Measurements from ENCODE around the gene LRRC70. TPM values are rescaled to one million over a fixed set of nuclear protein-coding genes. Genes with fewer than 3 reads are reported as not detected.
"Not testable (repeated sequence)": the region's sequence is repeated elsewhere in the genome, so short reads cannot be mapped to it uniquely, and the experiment has no call there.

Gene LRRC70
- total RNA-seq, 1 donor from 2014 or later = 0.83 TPM

DNA sequence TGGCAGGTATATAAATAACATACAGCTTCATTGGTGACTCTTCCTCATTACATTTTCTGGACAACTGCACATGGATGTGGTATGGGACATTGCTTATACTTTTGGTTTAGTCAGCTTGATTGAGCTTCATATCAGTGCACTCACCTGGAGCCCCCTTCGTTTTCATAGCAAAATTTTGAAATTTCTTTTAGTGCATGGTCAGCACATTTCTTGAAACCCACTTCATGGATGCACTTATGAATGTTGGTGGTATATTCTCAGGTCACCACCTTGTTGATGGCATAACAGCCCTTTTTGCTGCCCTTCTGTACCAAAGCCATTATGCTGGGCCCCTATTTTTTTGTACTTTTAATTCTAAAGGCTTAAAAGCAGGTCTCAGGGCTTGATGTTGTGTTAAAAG is 16.7 kb upstream of the LRRC70 start:
- Mint-ChIP-seq H3K4me3 (no peak overlapping the region), H3K27me3 (ENCODE audit: insufficient read depth) (no peaks in the 10 kb centered on the region), H3K4me1 (ENCODE audit: low read depth) (no peaks in the 10 kb centered on the region), H3K9me3 (peaks cover 17% of the 10 kb centered on the region), H3K27ac (no peak overlapping the region), H3K36me3 (ENCODE audit: low read depth) (peaks cover 19% of the 10 kb centered on the region)
- intact Hi-C loops (cut with micrococcal nuclease) = no loop called here
- no peak for DNase-seq (ENCODE audit: low spot score)

DNA sequence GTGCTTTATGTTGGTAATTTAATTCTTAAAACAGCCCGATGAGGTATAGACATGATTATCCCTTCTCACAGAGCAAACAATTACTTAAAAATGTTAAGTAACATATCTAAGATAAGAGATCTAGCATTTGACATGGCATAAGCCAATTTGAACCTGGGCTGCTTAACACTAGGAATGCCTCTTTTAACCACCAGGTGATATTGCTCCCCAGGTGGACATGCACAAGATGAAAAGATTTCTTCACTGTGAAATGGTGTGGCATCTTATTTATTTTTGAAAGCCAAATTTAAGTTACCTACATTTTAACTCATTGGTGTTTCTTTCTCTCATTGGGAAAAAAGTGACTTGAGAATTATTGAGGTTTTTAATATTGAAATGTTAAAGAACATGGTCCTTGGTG is 15.8 kb upstream of the LRRC70 start:
- H3K27ac Mint-ChIP-seq = no peak overlapping the region
- intact Hi-C loops (cut with micrococcal nuclease) = no loop called here
- H3K9me3 Mint-ChIP-seq = peaks cover 24% of the 10 kb centered on the region
- DNase-seq (ENCODE audit: low spot score) = no peak
- no peaks in the 10 kb centered on the region for H3K27me3 Mint-ChIP-seq (ENCODE audit: insufficient read depth)
- no peaks in the 10 kb centered on the region for H3K4me1 Mint-ChIP-seq (ENCODE audit: low read depth)
- peaks cover 27% of the 10 kb centered on the region for H3K36me3 Mint-ChIP-seq (ENCODE audit: low read depth)
- no peak overlapping the region for H3K4me3 Mint-ChIP-seq

- intact Hi-C loops (cut with micrococcal nuclease) = no loop called here
- H3K36me3 Mint-ChIP-seq (ENCODE audit: low read depth) = peaks cover 38% of the 10 kb centered on the region
- peaks cover 2% of the 10 kb centered on the region for H3K4me1 Mint-ChIP-seq (ENCODE audit: low read depth)
- no peak for DNase-seq (ENCODE audit: low spot score)
- H3K9me3 Mint-ChIP-seq = peaks cover 31% of the 10 kb centered on the region
- H3K4me3 Mint-ChIP-seq = no peak overlapping the region
- no peak overlapping the region for H3K27ac Mint-ChIP-seq
- no peaks in the 10 kb centered on the region for H3K27me3 Mint-ChIP-seq (ENCODE audit: insufficient read depth)
These were observed 14.5 kb upstream of the LRRC70 start for GRCh38 chr5:62564101-62564500.

DNA sequence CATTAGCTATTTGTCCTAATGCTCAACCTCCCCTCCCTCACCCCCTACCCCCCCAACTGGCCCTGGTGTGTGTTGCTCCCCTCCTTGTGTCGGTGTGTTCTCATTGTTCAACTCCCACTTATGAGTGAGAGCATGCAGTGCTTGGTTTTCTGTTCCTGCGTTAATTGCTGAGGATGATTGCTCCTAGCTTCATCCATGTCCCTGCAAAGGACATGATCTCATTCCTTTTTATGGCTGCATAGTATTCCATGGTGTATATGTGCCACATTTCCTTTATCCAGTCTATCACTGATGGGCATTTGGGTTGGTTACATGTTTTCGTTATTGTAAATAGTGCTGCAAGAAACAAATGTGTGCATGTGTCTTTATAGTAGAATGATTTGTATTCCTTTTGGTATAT is 12.9 kb upstream of the LRRC70 start:
- peaks cover 35% of the 10 kb centered on the region for H3K9me3 Mint-ChIP-seq
- DNase-seq (ENCODE audit: low spot score); H3K27me3 Mint-ChIP-seq (ENCODE audit: insufficient read depth); H3K4me1 Mint-ChIP-seq (ENCODE audit: low read depth); intact Hi-C loops (cut with micrococcal nuclease); H3K4me3 Mint-ChIP-seq; H3K27ac Mint-ChIP-seq: not testable (repeated sequence)
- H3K36me3 Mint-ChIP-seq (ENCODE audit: low read depth) = peaks cover 39% of the 10 kb centered on the region

- no peak overlapping the region for H3K27ac Mint-ChIP-seq
- H3K9me3 Mint-ChIP-seq = peaks cover 35% of the 10 kb centered on the region
- H3K36me3 Mint-ChIP-seq (ENCODE audit: low read depth) = peaks cover 38% of the 10 kb centered on the region
- intact Hi-C loops (cut with micrococcal nuclease) = no loop called here
- no peak for DNase-seq (ENCODE audit: low spot score)
- no peaks in the 10 kb centered on the region for H3K27me3 Mint-ChIP-seq (ENCODE audit: insufficient read depth)
- H3K4me1 Mint-ChIP-seq (ENCODE audit: low read depth) = peaks cover 9% of the 10 kb centered on the region
- no peak overlapping the region for H3K4me3 Mint-ChIP-seq
These were observed 10.5 kb upstream of the LRRC70 start for GRCh38 chr5:62568143-62568542.

- no peak overlapping the region for H3K27ac Mint-ChIP-seq
- no peaks in the 10 kb centered on the region for H3K27me3 Mint-ChIP-seq (ENCODE audit: insufficient read depth)
- H3K4me3 Mint-ChIP-seq = no peak overlapping the region
- DNase-seq (ENCODE audit: low spot score) = no peak
- intact Hi-C loops (cut with micrococcal nuclease) = loop anchor here (1.0 kb wide), 1 partner anchor 8 kb away; no protein-coding TSS in a partner anchor
- peaks cover 35% of the 10 kb centered on the region for H3K9me3 Mint-ChIP-seq
- peaks cover 38% of the 10 kb centered on the region for H3K36me3 Mint-ChIP-seq (ENCODE audit: low read depth)
- peaks cover 9% of the 10 kb centered on the region for H3K4me1 Mint-ChIP-seq (ENCODE audit: low read depth)
These were observed 9.7 kb upstream of the LRRC70 start for GRCh38 chr5:62568800-62569432.

GRCh38 chr5:62569470-62569869 is 9.1 kb upstream of the LRRC70 start:
- Mint-ChIP-seq H3K4me1 (ENCODE audit: low read depth) (peaks cover 14% of the 10 kb centered on the region), H3K27ac (no peak overlapping the region), H3K9me3 (peaks cover 34% of the 10 kb centered on the region), H3K36me3 (ENCODE audit: low read depth) (peaks cover 37% of the 10 kb centered on the region), H3K4me3 (no peak overlapping the region), H3K27me3 (ENCODE audit: insufficient read depth) (no peaks in the 10 kb centered on the region)
- DNase-seq (ENCODE audit: low spot score) = no peak
- intact Hi-C loops (cut with micrococcal nuclease) = loop anchor here (1.0 kb wide), 1 partner anchor 8 kb away; no protein-coding TSS in a partner anchor

- peaks cover 28% of the 10 kb centered on the region for H3K4me1 Mint-ChIP-seq (ENCODE audit: low read depth)
These were observed 5.6 kb upstream of the LRRC70 start for GRCh38 chr5:62572918-62573514.

GRCh38 chr5:62574599-62574998 is 4.0 kb upstream of the LRRC70 start:
- peaks cover 28% of the 10 kb centered on the region for H3K4me1 Mint-ChIP-seq (ENCODE audit: low read depth)
- H3K9me3 Mint-ChIP-seq = no peaks in the 10 kb centered on the region
- no peak overlapping the region for H3K27ac Mint-ChIP-seq
- no peak for DNase-seq (ENCODE audit: low spot score)
- no peaks in the 10 kb centered on the region for H3K27me3 Mint-ChIP-seq (ENCODE audit: insufficient read depth)
- intact Hi-C loops (cut with micrococcal nuclease) = no loop called here
- H3K4me3 Mint-ChIP-seq = no peak overlapping the region
- H3K36me3 Mint-ChIP-seq (ENCODE audit: low read depth) = peaks cover 6% of the 10 kb centered on the region

More at GRCh38 chr5:62572918-62573514, 5.6 kb upstream of the LRRC70 start:
- intact Hi-C loops (cut with micrococcal nuclease) = no loop called here
- Mint-ChIP-seq H3K27ac (no peak overlapping the region), H3K9me3 (peaks cover 10% of the 10 kb centered on the region), H3K36me3 (ENCODE audit: low read depth) (peaks cover 16% of the 10 kb centered on the region), H3K27me3 (ENCODE audit: insufficient read depth) (no peaks in the 10 kb centered on the region), H3K4me3 (no peak overlapping the region)
- DNase-seq (ENCODE audit: low spot score) = no peak

DNA sequence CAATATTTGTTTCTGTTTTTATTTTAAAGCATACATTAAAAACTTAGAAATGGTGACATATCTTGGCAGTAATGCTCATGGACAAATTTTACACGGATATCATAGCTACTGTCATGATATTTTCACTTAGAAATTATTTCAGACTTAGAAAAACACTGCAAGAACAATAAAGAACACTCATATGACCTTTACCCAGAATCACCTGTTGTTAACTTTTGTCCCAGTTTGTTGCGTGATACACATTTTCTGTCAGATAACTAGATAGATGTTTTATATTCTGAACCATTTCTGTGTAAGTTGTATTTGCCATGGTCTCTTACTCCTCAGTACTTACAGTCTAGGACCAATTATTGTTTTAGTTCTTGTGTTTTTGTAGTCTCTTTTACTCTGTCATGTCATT is 3.6 kb upstream of the LRRC70 start:
- no peak for DNase-seq (ENCODE audit: low spot score)
- no peaks in the 10 kb centered on the region for H3K9me3 Mint-ChIP-seq
- peaks cover 6% of the 10 kb centered on the region for H3K36me3 Mint-ChIP-seq (ENCODE audit: low read depth)
- H3K27ac Mint-ChIP-seq = no peak overlapping the region
- intact Hi-C loops (cut with micrococcal nuclease) = loop anchor here (5.0 kb wide), 2 partner anchors 163 to 288 kb away; partner anchors contain the start of gene IPO11
- no peaks in the 10 kb centered on the region for H3K27me3 Mint-ChIP-seq (ENCODE audit: insufficient read depth)
- H3K4me1 Mint-ChIP-seq (ENCODE audit: low read depth) = peaks cover 28% of the 10 kb centered on the region
- no peak overlapping the region for H3K4me3 Mint-ChIP-seq

- no peaks in the 10 kb centered on the region for H3K27me3 Mint-ChIP-seq (ENCODE audit: insufficient read depth)
- intact Hi-C loops (cut with micrococcal nuclease) = loop anchor here (5.0 kb wide), 2 partner anchors 163 to 288 kb away; partner anchors contain the start of gene IPO11
- no peaks in the 10 kb centered on the region for H3K9me3 Mint-ChIP-seq
- DNase-seq (ENCODE audit: low spot score) = no peak
- peaks cover 28% of the 10 kb centered on the region for H3K4me1 Mint-ChIP-seq (ENCODE audit: low read depth)
- H3K36me3 Mint-ChIP-seq (ENCODE audit: low read depth) = peaks cover 4% of the 10 kb centered on the region
- no peak overlapping the region for H3K4me3 Mint-ChIP-seq
- no peak overlapping the region for H3K27ac Mint-ChIP-seq
These were observed 3.1 kb upstream of the LRRC70 start for GRCh38 chr5:62575489-62575888.

DNA sequence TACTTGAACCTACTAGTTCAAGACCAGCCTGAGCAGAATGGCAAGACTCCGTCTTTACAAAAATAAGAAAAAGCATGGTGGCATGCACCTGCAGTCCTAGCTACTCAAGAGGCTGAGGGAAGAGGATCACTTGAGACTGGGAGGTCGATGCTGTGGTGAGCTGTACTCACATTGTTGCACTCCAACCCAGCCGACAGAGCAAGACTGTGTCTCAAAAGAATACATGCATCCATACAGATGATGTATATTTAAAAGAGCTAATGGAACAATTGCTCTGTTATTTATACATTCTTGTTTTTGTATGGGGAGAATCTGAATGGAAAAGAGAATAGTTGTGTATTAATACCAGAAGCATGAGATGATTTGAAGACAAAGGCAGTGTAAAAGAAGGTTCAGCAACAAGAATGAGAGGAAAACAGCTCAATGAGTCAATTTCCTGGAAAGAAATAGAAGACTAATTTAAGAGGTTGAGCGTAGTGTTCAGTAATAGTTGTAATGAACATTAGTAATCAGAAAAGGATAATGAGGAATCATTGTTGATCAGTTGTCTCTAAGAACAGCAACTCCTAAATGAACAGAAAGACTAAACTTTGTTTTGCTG is 1.9 kb upstream of the LRRC70 start:
- Mint-ChIP-seq H3K27me3 (ENCODE audit: insufficient read depth) (no peaks in the 10 kb centered on the region), H3K9me3 (no peaks in the 10 kb centered on the region), H3K27ac (peak overlapping the region; percentile 31), H3K36me3 (ENCODE audit: low read depth) (peaks cover 4% of the 10 kb centered on the region), H3K4me3 (no peak overlapping the region), H3K4me1 (ENCODE audit: low read depth) (peaks cover 30% of the 10 kb centered on the region)
- DNase-seq (ENCODE audit: low spot score) = no peak
- intact Hi-C loops (cut with micrococcal nuclease) = loop anchor here (1.0 to 5.0 kb wide), 3 partner anchors 7 to 289 kb away; partner anchors contain the start of gene IPO11

DNA sequence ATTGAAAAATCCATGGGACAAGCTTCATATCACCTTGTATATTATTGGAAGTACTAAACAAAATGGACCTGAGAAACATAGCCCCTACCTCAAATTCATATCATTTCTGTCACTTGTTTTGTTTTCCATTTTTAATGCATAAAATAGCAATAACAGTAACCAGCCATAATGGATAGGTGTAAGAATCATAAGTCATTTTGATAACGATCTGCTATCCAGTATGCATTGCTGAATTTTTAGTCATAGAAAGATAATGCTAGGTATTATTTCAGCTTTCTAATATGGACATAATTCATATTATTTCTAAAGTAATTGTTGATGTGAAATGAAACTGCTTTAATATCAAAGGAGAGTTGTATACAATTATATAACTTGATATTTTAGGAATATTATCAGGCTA is 1.1 kb upstream of the LRRC70 start:
- Mint-ChIP-seq H3K36me3 (ENCODE audit: low read depth) (peaks cover 4% of the 10 kb centered on the region), H3K4me3 (no peak overlapping the region), H3K27ac (no peak overlapping the region), H3K4me1 (ENCODE audit: low read depth) (peaks cover 35% of the 10 kb centered on the region), H3K27me3 (ENCODE audit: insufficient read depth) (no peaks in the 10 kb centered on the region), H3K9me3 (no peaks in the 10 kb centered on the region)
- no peak for DNase-seq (ENCODE audit: low spot score)
- intact Hi-C loops (cut with micrococcal nuclease) = loop anchor here (1.0 to 5.0 kb wide), 3 partner anchors 8 to 290 kb away; partner anchors contain the start of gene IPO11
